Thoracic aorta (tissue), 2 donors: ENCODE measurements around the gene CPT1C. TPM values are rescaled to one million over a fixed set of nuclear protein-coding genes. Genes with fewer than 3 reads are reported as not detected.

Experiments
- ATAC-seq: fragments of 150-250 bp; one replicate; pipeline ENCODE4 v1.8.0; 2017; ENCODE audit warnings: low read depth; ENCODE audit not compliant: insufficient number of reproducible peaks, low FRiP score
- DNase-seq: peaks from one replicate; pipeline ENCODE4 v3.0.0-alpha.2; 2020; ENCODE audit warnings: low spot score
- H3K27ac ChIP-seq, 2 donors: fragments of 200-600 bp; sonication (generic); 1 replicate in 1 of 2; 2 replicates in 1 of 2; pipeline ENCODE4 v1.5.1; 2016; ENCODE audit warnings: mild to moderate bottlenecking in 2 of 2, moderate library complexity in 2 of 2
- H3K27me3 ChIP-seq: fragments of 200-600 bp; sonication (generic); replicated peaks from 2 replicates; pipeline ENCODE4 v1.6.0; 2016; ENCODE audit warnings: mild to moderate bottlenecking; ENCODE audit not compliant: insufficient read depth
- H3K36me3 ChIP-seq: fragments of 200-600 bp; sonication (generic); one replicate; pipeline ENCODE4 v1.5.1; 2016
- H3K4me1 ChIP-seq, 2 donors: fragments of 200-600 bp; sonication (generic); 1 replicate in 1 of 2; 2 replicates in 1 of 2; pipeline versions ENCODE4 v1.5.1 to v1.6.0; 2016; ENCODE audit warnings: low read depth in 2 of 2, mild to moderate bottlenecking in 1 of 2; ENCODE audit not compliant: control insufficient read depth in 1 of 2
- H3K4me3 ChIP-seq: fragments of 200-600 bp; sonication (generic); 2 replicates; pipeline ENCODE4 v1.5.1; 2016; ENCODE audit warnings: mild to moderate bottlenecking
- H3K9me3 ChIP-seq: fragments of 200-600 bp; sonication (generic); 2 replicates; pipeline ENCODE4 v1.5.1; 2016
- total RNA-seq, 2 donors: library from RNA; depleted of rRNA; stranded (reverse); fragments of >200 nt; gene quantifications; one replicate each; pipeline versions ENCODE4 v1.1.0 to v1.2.3, GENCODE V29; 2016
- TF ChIP-seq, protein P1 (sequence below): fragments of 200-600 bp; sonication (generic); IDR thresholded peaks from one replicate; pipeline ENCODE4 v1.5.1; 2019; ENCODE audit warnings: antibody characterized with exemption

The CPT1C gene
- total RNA-seq, 2 donors from 2014 or later, result 2.5 to 3.9 TPM

DNA sequence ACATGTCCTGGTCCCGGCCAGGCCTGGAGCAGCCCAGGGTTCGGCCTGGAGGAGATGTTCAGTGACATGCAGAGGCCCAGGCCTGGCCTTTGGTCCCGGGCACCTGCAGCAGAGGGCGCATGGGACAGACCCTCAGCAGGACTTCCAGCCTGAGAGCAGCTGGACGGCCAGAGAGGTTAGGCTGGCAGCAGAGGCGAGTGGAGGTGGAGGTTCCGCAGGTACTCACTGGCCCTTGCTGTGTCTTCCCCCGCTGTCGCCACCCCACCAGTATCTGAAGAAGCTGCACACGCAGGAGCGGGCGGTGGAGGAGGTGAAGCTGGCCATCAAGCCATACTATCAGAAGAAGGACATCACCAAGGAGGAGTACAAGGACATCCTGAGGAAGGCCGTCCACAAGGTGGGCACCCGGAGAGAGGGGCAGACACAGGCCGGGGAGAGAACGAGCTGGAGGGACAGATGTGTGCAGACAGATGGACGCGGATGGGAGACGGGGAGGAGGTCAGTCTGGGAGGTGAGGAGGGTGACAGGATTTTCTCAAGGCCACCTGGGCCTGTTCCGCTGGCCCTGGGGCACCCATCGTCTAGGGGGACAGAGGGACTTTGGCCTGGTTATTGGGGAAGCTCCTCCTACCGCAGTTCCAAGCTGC lies 33.3 kb upstream of the CPT1C start:
- DNase-seq, result no peak
- TF ChIP-seq, protein P1, sequence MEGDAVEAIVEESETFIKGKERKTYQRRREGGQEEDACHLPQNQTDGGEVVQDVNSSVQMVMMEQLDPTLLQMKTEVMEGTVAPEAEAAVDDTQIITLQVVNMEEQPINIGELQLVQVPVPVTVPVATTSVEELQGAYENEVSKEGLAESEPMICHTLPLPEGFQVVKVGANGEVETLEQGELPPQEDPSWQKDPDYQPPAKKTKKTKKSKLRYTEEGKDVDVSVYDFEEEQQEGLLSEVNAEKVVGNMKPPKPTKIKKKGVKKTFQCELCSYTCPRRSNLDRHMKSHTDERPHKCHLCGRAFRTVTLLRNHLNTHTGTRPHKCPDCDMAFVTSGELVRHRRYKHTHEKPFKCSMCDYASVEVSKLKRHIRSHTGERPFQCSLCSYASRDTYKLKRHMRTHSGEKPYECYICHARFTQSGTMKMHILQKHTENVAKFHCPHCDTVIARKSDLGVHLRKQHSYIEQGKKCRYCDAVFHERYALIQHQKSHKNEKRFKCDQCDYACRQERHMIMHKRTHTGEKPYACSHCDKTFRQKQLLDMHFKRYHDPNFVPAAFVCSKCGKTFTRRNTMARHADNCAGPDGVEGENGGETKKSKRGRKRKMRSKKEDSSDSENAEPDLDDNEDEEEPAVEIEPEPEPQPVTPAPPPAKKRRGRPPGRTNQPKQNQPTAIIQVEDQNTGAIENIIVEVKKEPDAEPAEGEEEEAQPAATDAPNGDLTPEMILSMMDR, result no peak
- no peak overlapping the region for H3K27ac ChIP-seq

DNA sequence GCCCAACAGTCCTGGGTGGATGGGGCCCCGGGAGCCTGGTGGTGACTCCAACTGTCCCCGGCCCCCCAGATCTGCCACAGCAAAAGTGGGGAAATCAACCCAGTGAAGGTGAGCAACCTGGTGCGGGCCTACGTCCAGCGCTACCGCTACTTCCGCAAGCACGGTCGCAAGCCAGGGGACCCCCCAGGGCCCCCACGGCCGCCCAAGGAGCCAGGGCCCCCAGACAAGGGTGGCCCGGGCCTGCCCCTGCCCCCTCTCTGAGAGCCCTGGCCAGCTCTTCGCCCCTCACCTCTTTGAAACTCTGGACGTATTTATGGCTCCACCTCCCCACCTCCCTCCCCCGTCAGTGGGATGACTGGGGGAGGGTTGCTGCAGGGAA lies 32.8 kb upstream of the CPT1C start:
- H3K4me3 ChIP-seq, result no peak overlapping the region
- H3K27me3 ChIP-seq, result no peaks in the 10 kb centered on the region
- TF ChIP-seq, protein P1, result no peak
- no peak for DNase-seq
- no peak for ATAC-seq
- H3K9me3 ChIP-seq, result no peaks in the 10 kb centered on the region
- H3K4me1 ChIP-seq, result no peaks in the 10 kb centered on the region
- no peak overlapping the region for H3K27ac ChIP-seq
- peaks cover 77% of the 10 kb centered on the region for H3K36me3 ChIP-seq

More for the DNA sequence above, 33.3 kb upstream of the CPT1C start:
- Histone ChIP-seq H3K9me3 (no peaks in the 10 kb centered on the region), H3K27me3 (no peaks in the 10 kb centered on the region), H3K4me1 (no peaks in the 10 kb centered on the region), H3K36me3 (peaks cover 77% of the 10 kb centered on the region), H3K4me3 (no peak overlapping the region)
- ATAC-seq, result no peak

DNA sequence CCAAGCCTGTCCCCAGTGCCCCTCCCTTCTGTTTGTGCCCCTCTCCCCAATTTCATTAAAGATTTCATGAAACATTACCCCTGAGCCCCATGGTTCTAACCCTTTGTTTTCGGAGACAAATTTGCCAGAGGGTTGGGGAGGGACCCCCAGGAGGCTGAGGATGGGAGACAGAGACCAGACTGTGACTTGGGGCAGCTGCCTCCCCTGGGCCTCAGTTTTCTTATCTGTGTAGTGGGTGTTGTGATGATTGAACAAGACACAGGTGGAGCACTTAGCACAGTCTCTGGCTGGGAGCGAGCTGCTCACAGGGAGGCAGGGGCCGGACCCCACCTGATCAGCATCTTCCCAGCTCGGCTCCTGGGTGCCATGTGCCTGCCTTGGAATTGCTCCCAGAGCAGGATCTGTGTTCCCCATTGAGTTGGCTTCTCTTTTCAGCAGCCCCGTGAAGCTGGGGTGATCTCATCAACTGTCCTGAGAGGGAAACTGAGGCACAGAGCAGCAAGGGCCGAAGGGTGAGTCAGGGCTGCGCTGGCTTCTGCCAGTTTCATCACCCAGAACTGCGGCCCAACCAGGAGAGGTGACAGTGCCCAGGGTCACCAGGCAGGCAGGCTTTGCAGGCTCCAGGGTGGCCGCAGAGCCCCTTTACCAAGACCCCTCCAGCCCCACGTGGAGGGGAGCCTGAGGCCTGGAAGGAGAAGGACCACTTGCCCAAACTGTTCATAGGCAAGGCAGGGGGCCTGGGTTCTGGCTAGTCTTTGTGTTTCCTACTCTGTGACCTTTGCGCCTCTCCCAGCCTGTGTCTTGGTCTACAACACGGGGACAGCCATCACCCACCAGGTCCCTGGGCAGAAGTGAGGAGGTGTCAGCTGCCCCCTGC lies 32.1 kb upstream of the CPT1C start:
- Histone ChIP-seq H3K4me3 (no peak overlapping the region), H3K9me3 (no peaks in the 10 kb centered on the region), H3K36me3 (peaks cover 71% of the 10 kb centered on the region), H3K27ac (no peak overlapping the region), H3K4me1 (peaks cover 2 to 5% of the 10 kb centered on the region in 2 donors), H3K27me3 (no peaks in the 10 kb centered on the region)
- DNase-seq (no peak), ATAC-seq (no peak)
- TF ChIP-seq, protein P1, result no peak

DNA sequence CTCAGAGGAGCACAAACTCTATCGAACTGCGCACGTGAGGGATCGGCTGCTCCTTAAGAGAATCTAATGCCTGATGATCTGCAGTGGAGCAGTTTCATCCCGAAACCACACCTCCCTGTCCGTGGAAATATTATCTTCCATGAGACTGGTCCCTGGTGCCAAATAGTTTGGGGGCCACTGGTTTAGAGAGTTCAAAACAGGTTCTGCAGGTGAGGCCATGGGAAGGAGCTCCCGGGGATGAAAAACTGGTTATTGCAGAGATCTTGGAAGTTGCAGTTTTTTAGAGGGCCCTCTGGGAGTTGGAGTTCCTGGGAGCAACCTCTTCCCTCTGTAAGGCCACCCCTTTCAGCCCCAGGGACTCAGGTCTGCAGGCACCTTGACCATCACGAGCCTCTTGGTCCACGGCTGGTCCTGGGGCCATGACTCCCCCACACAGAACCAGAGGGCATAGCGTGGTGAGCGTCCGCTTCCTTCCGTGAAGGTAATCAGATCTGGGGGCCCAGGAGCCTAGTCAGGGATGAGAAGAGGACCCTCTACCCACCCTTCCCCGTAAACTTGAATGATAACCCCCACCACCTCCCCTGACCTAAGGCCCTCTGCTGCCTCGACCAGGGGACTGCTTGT lies 30.5 kb upstream of the CPT1C start:
- peaks cover 56% of the 10 kb centered on the region for H3K36me3 ChIP-seq
- H3K9me3 ChIP-seq, result no peaks in the 10 kb centered on the region
- ATAC-seq (no peak), DNase-seq (no peak)
- H3K27ac ChIP-seq, result no peak overlapping the region
- TF ChIP-seq, protein P1, result no peak
- no peaks in the 10 kb centered on the region for H3K27me3 ChIP-seq
- H3K4me1 ChIP-seq, result peaks cover 6 to 10% of the 10 kb centered on the region in 2 donors
- no peak overlapping the region for H3K4me3 ChIP-seq

DNA sequence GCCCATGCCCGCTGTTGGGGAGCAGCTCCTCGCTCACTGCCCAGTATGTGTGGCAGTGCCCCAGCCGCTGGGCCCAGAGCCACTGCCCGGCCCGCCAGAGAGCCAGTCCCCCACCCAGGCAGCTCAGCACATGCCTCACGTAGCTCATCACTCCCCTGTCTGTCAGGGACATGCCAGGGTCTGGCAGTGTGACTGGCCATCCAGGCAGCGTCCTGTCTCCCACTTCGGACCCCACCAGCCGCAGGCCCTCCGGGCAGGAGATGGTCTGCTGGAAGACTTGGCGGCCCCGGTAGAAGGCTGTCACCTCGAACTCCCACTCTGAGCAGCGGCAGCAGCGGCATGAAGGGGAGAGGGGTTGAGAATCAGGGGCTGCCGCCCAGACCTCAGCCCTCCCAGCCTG lies 28.9 kb upstream of the CPT1C start:
- ATAC-seq (no peak), DNase-seq (no peak)
- peaks cover 44% of the 10 kb centered on the region for H3K36me3 ChIP-seq
- no peak overlapping the region for H3K4me3 ChIP-seq
- H3K9me3 ChIP-seq, result no peaks in the 10 kb centered on the region
- TF ChIP-seq, protein P1, result no peak
- H3K4me1 ChIP-seq, result peaks cover 10 to 18% of the 10 kb centered on the region in 2 donors
- no peak overlapping the region for H3K27ac ChIP-seq
- H3K27me3 ChIP-seq, result no peaks in the 10 kb centered on the region
